Liver (tissue), 3 donors: ENCODE results near the gene ANKFY1.

Experiments
- ATF3 ChIP-seq: IDR thresholded peaks from 2 replicates; pipeline ENCODE4 v1.6.1; 2016; ENCODE audit warnings: antibody characterized with exemption
- CTCF ChIP-seq: fragments of 150-350 bp; IDR thresholded peaks from 2 replicates; pipeline ENCODE4 v1.5.1; 2017; ENCODE audit warnings: improper control_type of control experiment, low read depth, low read length; ENCODE audit not compliant: missing input control
- HNF4A ChIP-seq, 2 donors: conservative IDR thresholded peaks; 2 replicates each; pipeline ENCODE4 v1.6.1; 2016; ENCODE audit warnings: antibody characterized with exemption in 2 of 2, mild to moderate bottlenecking in 2 of 2
- MAX ChIP-seq: IDR thresholded peaks from 2 replicates; pipeline ENCODE4 v1.6.1; 2016; ENCODE audit warnings: antibody characterized with exemption
- SP1 ChIP-seq: IDR thresholded peaks from 2 replicates; pipeline ENCODE4 v1.6.1; 2018; ENCODE audit warnings: antibody characterized with exemption, mild to moderate bottlenecking
- TAF1 ChIP-seq: conservative IDR thresholded peaks from 2 replicates; pipeline ENCODE4 v1.6.1; 2016; ENCODE audit warnings: antibody characterized with exemption, mild to moderate bottlenecking
- ZBTB33 ChIP-seq: IDR thresholded peaks from 2 replicates; pipeline ENCODE4 v1.6.1; 2016; ENCODE audit warnings: antibody characterized with exemption
- donor health status: healthy.
- donor health status: healthy.

- TF ChIP-seq CTCF = no peak
- TF ChIP-seq MAX = no peak
- TF ChIP-seq HNF4A (conservative IDR thresholded peaks at IDR 0.05) = no peak
- no peak for TF ChIP-seq ZBTB33
- no peak for TF ChIP-seq ATF3
- no peak for TF ChIP-seq TAF1
- no peak for TF ChIP-seq SP1
Measured at GRCh38 chr17:4297351-4297750, 33.6 kb upstream of the ANKFY1 start.
